HEK293 (cell line): ENCODE results near the gene ANP32B.

Experiments used
- CTCF ChIA-PET: fragments of 350-600 bp; formaldehyde crosslinking; extraction: SDS; loops from one replicate; lab custom pipeline; 2021; ENCODE audit warnings: antibody characterized with exemption; lab: Yijun Ruan, JAX
- POLR2A ChIA-PET: fragments of 300-600 bp; formaldehyde crosslinking; extraction: SDS; loops from one replicate; lab custom pipeline; 2020; ENCODE audit warnings: antibody characterized with exemption, inconsistent platforms; lab: Yijun Ruan, JAX
- H3K27ac ChIP-seq: fragments of 200-500 bp; sonication (Bioruptor generic); 2 replicates; pipeline ENCODE4 v1.5.1; 2014; ENCODE audit warnings: low read depth, low read length, control low read depth, inconsistent platforms; ENCODE audit errors: extremely low read depth
- H3K36me3 ChIP-seq, 2 experiments: fragments of 200-500 bp in 1 of 2; sonication (Bioruptor generic) in 1 of 2; 1 replicate in 1 of 2; 2 replicates in 1 of 2; pipeline ENCODE4 v1.5.1; 2014 to 2017; ENCODE audit warnings: inconsistent platforms in 2 of 2, low read length in 2 of 2; ENCODE audit not compliant: control insufficient read depth in 2 of 2, insufficient read depth in 1 of 2
- H3K4me1 ChIP-seq: fragments of 200-500 bp; sonication (Bioruptor generic); 2 replicates; pipeline ENCODE4 v1.5.1; 2014; ENCODE audit warnings: mild to moderate bottlenecking, low read length, inconsistent platforms; ENCODE audit not compliant: control insufficient read depth, insufficient read depth
- H3K4me3 ChIP-seq: 2 replicates; pipeline ENCODE4 v1.5.1; 2011; ENCODE audit warnings: low read depth, mild to moderate bottlenecking, control low read depth, low read length, moderate library complexity
- H3K9me3 ChIP-seq: fragments of 200-500 bp; sonication (Bioruptor generic); 2 replicates; pipeline ENCODE4 v1.5.1; 2014; ENCODE audit warnings: low read depth, low read length, inconsistent platforms; ENCODE audit not compliant: control insufficient read depth, insufficient read depth
- GFI1B ChIP-seq: fragments of 450-650 bp; formaldehyde crosslinking; IDR thresholded peaks from 2 replicates; pipeline ENCODE4 v1.5.1; 2016; ENCODE audit warnings: missing biosample characterization, missing genetic modification characterization
- MYNN ChIP-seq: fragments of 450-650 bp; formaldehyde crosslinking; IDR thresholded peaks from 2 replicates; pipeline ENCODE4 v1.5.1; 2016; ENCODE audit warnings: missing biosample characterization, missing genetic modification characterization, borderline replicate concordance
- ZBTB21 ChIP-seq: fragments of 450-650 bp; formaldehyde crosslinking; IDR thresholded peaks from 2 replicates; pipeline ENCODE4 v1.5.1; 2017; ENCODE audit warnings: missing biosample characterization, missing genetic modification characterization
- ZIC2 ChIP-seq: fragments of 450-650 bp; formaldehyde crosslinking; IDR thresholded peaks from 2 replicates; pipeline ENCODE4 v1.5.1; 2016; ENCODE audit warnings: missing biosample characterization, missing genetic modification characterization
- ZNF114 ChIP-seq: fragments of 450-650 bp; formaldehyde crosslinking; IDR thresholded peaks from 2 replicates; pipeline ENCODE4 v1.5.0; 2017; ENCODE audit warnings: missing biosample characterization, missing genetic modification characterization
- ZNF16 ChIP-seq: fragments of 450-650 bp; formaldehyde crosslinking; IDR thresholded peaks from 2 replicates; pipeline ENCODE4 v1.5.1; 2016; ENCODE audit warnings: low read depth, missing biosample characterization, missing genetic modification characterization
- ZNF175 ChIP-seq: fragments of 450-650 bp; formaldehyde crosslinking; IDR thresholded peaks from 2 replicates; pipeline ENCODE4 v1.5.1; 2016; ENCODE audit warnings: missing biosample characterization, missing genetic modification characterization
- ZNF2 ChIP-seq: fragments of 450-650 bp; formaldehyde crosslinking; IDR thresholded peaks from 2 replicates; pipeline ENCODE4 v1.5.1; 2016; ENCODE audit warnings: missing biosample characterization, missing genetic modification characterization
- ZNF324 ChIP-seq: fragments of 450-650 bp; formaldehyde crosslinking; IDR thresholded peaks from 2 replicates; pipeline ENCODE4 v1.5.1; 2016; ENCODE audit warnings: missing biosample characterization, missing genetic modification characterization
- ZNF544 ChIP-seq: fragments of 450-650 bp; formaldehyde crosslinking; IDR thresholded peaks from 2 replicates; pipeline ENCODE4 v1.5.0; 2017; ENCODE audit warnings: missing biosample characterization, missing genetic modification characterization
- ZNF596 ChIP-seq: fragments of 450-650 bp; IDR thresholded peaks from 2 replicates; pipeline ENCODE4 v1.5.0; 2018; ENCODE audit warnings: missing biosample characterization, mild to moderate bottlenecking, missing genetic modification characterization, moderate library complexity
- ZNF621 ChIP-seq: fragments of 450-650 bp; formaldehyde crosslinking; IDR thresholded peaks from 2 replicates; pipeline ENCODE4 v1.5.1; 2017; ENCODE audit warnings: missing biosample characterization, missing genetic modification characterization
- ZNF654 ChIP-seq: fragments of 450-650 bp; formaldehyde crosslinking; IDR thresholded peaks from 2 replicates; pipeline ENCODE4 v1.5.1; 2016; ENCODE audit warnings: low read depth, missing biosample characterization, missing genetic modification characterization
- ZNF830 ChIP-seq: fragments of 450-650 bp; IDR thresholded peaks from 2 replicates; pipeline ENCODE4 v1.5.0; 2018; ENCODE audit warnings: missing biosample characterization, missing genetic modification characterization, low read depth, mild to moderate bottlenecking, moderate library complexity
- ZSCAN30 ChIP-seq: fragments of 450-650 bp; IDR thresholded peaks from 2 replicates; pipeline ENCODE4 v1.5.1; 2018; ENCODE audit warnings: missing biosample characterization, mild to moderate bottlenecking, missing genetic modification characterization, moderate library complexity
- TF ChIP-seq, protein P1 (sequence below): fragments of 450-650 bp; formaldehyde crosslinking; IDR thresholded peaks from 2 replicates; pipeline ENCODE4 v1.5.1; 2016; ENCODE audit warnings: missing biosample characterization, missing genetic modification characterization, borderline replicate concordance
- TF ChIP-seq, protein P2 (sequence below): fragments of 450-650 bp; formaldehyde crosslinking; IDR thresholded peaks from 2 replicates; pipeline ENCODE4 v1.5.1; 2016; ENCODE audit warnings: missing biosample characterization, missing genetic modification characterization
- TF ChIP-seq, protein P3 (sequence below): fragments of 450-650 bp; formaldehyde crosslinking; IDR thresholded peaks from 2 replicates; pipeline ENCODE4 v1.5.1; 2016; ENCODE audit warnings: missing biosample characterization, missing genetic modification characterization
- TF ChIP-seq, protein P4 (sequence below): sonication (generic); formaldehyde crosslinking; IDR thresholded peaks from 2 replicates; pipeline ENCODE4 v1.8.1; 2022; ENCODE audit warnings: mild to moderate bottlenecking, moderate library complexity, missing genetic modification reagents
- TF ChIP-seq, protein P5 (sequence below): fragments of 450-650 bp; formaldehyde crosslinking; IDR thresholded peaks from 2 replicates; pipeline ENCODE4 v1.5.1; 2017; ENCODE audit warnings: missing biosample characterization, missing genetic modification characterization

The ANP32B gene

DNA sequence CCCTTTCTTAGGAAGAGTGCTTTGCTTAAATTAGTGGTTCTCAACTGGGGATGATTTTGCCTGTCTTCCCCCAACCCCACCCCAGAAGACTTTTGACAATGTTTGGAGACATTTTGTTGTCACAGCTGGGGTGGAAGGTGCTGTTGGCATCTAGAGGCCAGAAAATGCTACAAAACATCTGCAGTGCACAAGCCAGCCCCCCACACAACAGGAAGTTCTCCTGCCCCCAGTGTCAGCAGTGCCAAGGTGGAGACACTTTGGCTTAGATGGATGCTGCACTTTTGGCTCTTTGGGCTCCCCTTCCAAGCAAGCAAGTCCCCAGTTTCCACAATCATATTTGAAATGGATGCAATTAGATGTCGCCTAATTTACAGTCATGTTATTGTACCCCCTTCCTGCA is 47.9 kb upstream of the ANP32B start (continued):
- TF ChIP-seq, protein P1, sequence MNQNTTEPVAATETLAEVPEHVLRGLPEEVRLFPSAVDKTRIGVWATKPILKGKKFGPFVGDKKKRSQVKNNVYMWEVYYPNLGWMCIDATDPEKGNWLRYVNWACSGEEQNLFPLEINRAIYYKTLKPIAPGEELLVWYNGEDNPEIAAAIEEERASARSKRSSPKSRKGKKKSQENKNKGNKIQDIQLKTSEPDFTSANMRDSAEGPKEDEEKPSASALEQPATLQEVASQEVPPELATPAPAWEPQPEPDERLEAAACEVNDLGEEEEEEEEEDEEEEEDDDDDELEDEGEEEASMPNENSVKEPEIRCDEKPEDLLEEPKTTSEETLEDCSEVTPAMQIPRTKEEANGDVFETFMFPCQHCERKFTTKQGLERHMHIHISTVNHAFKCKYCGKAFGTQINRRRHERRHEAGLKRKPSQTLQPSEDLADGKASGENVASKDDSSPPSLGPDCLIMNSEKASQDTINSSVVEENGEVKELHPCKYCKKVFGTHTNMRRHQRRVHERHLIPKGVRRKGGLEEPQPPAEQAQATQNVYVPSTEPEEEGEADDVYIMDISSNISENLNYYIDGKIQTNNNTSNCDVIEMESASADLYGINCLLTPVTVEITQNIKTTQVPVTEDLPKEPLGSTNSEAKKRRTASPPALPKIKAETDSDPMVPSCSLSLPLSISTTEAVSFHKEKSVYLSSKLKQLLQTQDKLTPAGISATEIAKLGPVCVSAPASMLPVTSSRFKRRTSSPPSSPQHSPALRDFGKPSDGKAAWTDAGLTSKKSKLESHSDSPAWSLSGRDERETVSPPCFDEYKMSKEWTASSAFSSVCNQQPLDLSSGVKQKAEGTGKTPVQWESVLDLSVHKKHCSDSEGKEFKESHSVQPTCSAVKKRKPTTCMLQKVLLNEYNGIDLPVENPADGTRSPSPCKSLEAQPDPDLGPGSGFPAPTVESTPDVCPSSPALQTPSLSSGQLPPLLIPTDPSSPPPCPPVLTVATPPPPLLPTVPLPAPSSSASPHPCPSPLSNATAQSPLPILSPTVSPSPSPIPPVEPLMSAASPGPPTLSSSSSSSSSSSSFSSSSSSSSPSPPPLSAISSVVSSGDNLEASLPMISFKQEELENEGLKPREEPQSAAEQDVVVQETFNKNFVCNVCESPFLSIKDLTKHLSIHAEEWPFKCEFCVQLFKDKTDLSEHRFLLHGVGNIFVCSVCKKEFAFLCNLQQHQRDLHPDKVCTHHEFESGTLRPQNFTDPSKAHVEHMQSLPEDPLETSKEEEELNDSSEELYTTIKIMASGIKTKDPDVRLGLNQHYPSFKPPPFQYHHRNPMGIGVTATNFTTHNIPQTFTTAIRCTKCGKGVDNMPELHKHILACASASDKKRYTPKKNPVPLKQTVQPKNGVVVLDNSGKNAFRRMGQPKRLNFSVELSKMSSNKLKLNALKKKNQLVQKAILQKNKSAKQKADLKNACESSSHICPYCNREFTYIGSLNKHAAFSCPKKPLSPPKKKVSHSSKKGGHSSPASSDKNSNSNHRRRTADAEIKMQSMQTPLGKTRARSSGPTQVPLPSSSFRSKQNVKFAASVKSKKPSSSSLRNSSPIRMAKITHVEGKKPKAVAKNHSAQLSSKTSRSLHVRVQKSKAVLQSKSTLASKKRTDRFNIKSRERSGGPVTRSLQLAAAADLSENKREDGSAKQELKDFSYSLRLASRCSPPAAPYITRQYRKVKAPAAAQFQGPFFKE (tag by site-specific recombination) = no peak

DNA sequence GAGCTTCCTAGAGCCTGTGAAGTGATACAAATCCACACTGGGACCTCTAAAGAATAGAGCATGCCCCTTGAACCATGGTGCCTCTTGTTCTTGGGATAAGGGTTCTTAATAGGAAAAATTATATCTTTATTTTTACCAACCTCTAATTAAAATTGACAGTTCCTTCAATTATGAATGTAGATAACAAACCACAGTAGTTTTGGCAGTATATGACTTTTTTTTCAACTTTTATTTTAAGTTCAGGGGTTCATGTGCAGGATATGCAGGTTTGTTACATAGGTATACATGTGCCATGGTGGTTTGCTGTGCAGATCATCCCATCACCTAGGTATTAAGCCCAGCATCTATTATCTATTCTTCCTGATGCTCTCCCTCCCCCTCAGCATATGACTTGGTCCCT is 46.1 kb upstream of the ANP32B start:
- Histone ChIP-seq H3K9me3 (no peaks in the 10 kb centered on the region), H3K36me3 (no peaks in the 10 kb centered on the region), H3K27ac (no peak overlapping the region), H3K4me3 (no peak overlapping the region), H3K4me1 (no peaks in the 10 kb centered on the region)
- POLR2A ChIA-PET = no interaction called here
- CTCF ChIA-PET = no interaction called here
- no peak for TF ChIP-seq ZNF175
- TF ChIP-seq MYNN (tag by site-specific recombination) = no peak
- TF ChIP-seq ZNF2 (tag by site-specific recombination) = no peak
- no peak for TF ChIP-seq ZNF621 (tag by site-specific recombination)
- TF ChIP-seq ZNF324 (tag by site-specific recombination) = no peak
- TF ChIP-seq, protein P2, sequence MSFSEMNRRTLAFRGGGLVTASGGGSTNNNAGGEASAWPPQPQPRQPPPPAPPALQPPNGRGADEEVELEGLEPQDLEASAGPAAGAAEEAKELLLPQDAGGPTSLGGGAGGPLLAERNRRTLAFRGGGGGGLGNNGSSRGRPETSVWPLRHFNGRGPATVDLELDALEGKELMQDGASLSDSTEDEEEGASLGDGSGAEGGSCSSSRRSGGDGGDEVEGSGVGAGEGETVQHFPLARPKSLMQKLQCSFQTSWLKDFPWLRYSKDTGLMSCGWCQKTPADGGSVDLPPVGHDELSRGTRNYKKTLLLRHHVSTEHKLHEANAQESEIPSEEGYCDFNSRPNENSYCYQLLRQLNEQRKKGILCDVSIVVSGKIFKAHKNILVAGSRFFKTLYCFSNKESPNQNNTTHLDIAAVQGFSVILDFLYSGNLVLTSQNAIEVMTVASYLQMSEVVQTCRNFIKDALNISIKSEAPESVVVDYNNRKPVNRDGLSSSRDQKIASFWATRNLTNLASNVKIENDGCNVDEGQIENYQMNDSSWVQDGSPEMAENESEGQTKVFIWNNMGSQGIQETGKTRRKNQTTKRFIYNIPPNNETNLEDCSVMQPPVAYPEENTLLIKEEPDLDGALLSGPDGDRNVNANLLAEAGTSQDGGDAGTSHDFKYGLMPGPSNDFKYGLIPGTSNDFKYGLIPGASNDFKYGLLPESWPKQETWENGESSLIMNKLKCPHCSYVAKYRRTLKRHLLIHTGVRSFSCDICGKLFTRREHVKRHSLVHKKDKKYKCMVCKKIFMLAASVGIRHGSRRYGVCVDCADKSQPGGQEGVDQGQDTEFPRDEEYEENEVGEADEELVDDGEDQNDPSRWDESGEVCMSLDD (tag by site-specific recombination) = no peak
- TF ChIP-seq GFI1B (tag by site-specific recombination) = no peak
- no peak for TF ChIP-seq ZNF654 (tag by site-specific recombination)
- no peak for TF ChIP-seq ZNF16 (tag by site-specific recombination)
- no peak for TF ChIP-seq ZNF114 (tag by site-specific recombination)
- TF ChIP-seq ZIC2 (tag by site-specific recombination) = no peak
- TF ChIP-seq, protein P3, sequence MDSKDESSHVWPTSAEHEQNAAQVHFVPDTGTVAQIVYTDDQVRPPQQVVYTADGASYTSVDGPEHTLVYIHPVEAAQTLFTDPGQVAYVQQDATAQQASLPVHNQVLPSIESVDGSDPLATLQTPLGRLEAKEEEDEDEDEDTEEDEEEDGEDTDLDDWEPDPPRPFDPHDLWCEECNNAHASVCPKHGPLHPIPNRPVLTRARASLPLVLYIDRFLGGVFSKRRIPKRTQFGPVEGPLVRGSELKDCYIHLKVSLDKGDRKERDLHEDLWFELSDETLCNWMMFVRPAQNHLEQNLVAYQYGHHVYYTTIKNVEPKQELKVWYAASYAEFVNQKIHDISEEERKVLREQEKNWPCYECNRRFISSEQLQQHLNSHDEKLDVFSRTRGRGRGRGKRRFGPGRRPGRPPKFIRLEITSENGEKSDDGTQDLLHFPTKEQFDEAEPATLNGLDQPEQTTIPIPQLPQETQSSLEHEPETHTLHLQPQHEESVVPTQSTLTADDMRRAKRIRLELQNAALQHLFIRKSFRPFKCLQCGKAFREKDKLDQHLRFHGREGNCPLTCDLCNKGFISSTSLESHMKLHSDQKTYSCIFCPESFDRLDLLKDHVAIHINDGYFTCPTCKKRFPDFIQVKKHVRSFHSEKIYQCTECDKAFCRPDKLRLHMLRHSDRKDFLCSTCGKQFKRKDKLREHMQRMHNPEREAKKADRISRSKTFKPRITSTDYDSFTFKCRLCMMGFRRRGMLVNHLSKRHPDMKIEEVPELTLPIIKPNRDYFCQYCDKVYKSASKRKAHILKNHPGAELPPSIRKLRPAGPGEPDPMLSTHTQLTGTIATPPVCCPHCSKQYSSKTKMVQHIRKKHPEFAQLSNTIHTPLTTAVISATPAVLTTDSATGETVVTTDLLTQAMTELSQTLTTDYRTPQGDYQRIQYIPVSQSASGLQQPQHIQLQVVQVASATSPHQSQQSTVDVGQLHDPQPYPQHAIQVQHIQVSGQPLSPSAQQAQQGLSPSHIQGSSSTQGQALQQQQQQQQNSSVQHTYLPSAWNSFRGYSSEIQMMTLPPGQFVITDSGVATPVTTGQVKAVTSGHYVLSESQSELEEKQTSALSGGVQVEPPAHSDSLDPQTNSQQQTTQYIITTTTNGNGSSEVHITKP = no peak
- no peak for TF ChIP-seq ZSCAN30 (tag by site-specific recombination)
- no peak for TF ChIP-seq ZNF830 (tag by site-specific recombination)
- no peak for TF ChIP-seq ZBTB21
- TF ChIP-seq ZNF544 (tag by site-specific recombination) = no peak
- no peak for TF ChIP-seq ZNF596 (tag by site-specific recombination)
- TF ChIP-seq, protein P4, sequence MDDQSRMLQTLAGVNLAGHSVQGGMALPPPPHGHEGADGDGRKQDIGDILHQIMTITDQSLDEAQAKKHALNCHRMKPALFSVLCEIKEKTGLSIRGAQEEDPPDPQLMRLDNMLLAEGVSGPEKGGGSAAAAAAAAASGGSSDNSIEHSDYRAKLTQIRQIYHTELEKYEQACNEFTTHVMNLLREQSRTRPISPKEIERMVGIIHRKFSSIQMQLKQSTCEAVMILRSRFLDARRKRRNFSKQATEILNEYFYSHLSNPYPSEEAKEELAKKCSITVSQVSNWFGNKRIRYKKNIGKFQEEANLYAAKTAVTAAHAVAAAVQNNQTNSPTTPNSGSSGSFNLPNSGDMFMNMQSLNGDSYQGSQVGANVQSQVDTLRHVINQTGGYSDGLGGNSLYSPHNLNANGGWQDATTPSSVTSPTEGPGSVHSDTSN (CRISPR knock-in tag) = no peak
- TF ChIP-seq, protein P5, sequence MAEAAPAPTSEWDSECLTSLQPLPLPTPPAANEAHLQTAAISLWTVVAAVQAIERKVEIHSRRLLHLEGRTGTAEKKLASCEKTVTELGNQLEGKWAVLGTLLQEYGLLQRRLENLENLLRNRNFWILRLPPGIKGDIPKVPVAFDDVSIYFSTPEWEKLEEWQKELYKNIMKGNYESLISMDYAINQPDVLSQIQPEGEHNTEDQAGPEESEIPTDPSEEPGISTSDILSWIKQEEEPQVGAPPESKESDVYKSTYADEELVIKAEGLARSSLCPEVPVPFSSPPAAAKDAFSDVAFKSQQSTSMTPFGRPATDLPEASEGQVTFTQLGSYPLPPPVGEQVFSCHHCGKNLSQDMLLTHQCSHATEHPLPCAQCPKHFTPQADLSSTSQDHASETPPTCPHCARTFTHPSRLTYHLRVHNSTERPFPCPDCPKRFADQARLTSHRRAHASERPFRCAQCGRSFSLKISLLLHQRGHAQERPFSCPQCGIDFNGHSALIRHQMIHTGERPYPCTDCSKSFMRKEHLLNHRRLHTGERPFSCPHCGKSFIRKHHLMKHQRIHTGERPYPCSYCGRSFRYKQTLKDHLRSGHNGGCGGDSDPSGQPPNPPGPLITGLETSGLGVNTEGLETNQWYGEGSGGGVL = no peak
